HG02852 (cell line): ENCODE measurements around the gene RPL12.

Source experiments
- ATAC-seq: cut with Tn5 transposase; IDR thresholded peaks from one replicate; pipeline ENCODE4 v1.9.1; 2021; ENCODE audit warnings: mild to moderate bottlenecking, moderate library complexity; ENCODE audit not compliant: unreplicated experiment

Gene RPL12

DNA sequence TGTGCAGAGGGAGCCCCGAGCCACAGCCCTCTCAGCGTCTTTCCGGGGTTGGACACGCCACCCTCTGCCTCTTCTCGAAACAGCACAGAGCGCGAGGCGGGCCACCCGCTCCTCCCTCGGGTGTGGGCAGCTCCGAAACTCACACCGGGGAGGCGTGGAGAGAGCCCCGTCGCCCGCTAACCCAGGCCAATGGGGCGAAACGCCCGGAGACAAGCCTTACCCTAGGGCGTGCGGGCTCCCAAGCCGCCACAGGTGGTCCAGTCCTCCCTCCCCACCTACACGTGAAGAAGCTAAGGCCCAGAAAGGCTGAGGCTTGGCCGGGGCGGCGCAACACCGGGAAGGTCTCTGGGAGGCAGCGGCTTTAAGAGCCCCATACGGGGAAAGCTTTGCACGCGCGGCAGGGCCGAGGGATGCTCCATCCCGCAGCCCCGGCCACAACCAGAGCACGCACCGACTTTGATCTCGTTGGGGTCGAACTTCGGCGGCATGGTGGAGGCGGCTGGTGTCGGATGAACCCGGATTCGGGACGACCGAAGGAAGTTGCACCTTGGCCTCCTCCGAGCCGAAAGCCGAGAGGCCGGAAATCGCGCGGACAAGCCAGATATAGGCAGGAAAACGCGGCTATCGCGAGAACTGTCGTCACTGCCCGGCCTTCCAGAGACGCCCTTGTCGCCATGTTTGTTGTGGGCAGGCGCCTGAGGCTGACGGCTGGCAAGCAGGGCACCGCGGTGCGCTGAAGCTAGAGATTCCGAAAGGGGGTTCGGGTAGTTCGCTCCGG is at the start of gene RPL12, which contains the start of gene LRSAM1:
Gene RPL12, minus strand, starts transcription at position 577 of the 778 bp plus-strand sequence. Its CDS starts 89 bp downstream, at position 488.
Gene LRSAM1, plus strand, starts transcription at position 681 of the 778 bp plus-strand sequence. CDS start 3,018 bp downstream, outside the sequence.
- ATAC-seq: peak; percentile 69

DNA sequence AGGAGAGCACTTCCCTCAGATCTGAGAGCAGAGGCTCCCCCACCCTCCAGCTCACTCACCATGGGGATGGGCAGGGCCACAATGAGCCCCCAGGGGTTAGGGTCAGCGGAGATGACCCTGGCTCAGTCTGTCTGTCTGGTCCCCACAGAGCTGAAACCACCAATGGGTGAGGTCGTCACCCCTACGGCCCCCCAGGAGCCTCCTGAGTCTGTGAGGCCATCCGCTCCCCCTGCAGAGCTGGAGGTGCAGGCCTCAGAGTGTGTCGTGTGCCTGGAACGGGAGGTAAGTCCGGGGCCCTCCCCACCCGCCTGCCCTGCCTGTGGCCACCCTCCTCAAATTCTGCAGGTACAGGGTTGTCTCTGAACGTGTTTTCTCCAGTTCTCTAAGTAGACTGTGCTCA is 49.7 kb upstream of the RPL12 start:
- ATAC-seq: no peak

DNA sequence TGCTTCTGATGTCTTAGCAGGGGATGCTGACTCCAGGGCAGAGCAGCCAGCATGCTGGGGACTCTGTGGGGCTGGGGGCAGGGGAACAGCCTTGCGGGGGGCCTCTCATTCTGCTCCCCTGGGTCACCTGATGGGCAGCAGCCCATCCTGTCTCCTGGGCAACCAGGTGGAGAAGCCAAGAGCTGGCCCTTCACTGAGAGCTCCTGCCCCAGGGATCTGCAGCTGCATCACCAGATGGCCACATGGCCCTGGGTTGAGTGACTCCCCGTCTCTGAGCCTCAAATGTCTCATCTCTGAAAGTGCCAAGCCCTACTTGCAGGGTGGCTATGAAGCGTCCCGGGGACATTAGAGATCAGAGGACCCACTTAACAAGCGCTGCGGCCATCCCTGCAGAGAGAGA is 49.2 kb upstream of the RPL12 start:
- no peak for ATAC-seq

DNA sequence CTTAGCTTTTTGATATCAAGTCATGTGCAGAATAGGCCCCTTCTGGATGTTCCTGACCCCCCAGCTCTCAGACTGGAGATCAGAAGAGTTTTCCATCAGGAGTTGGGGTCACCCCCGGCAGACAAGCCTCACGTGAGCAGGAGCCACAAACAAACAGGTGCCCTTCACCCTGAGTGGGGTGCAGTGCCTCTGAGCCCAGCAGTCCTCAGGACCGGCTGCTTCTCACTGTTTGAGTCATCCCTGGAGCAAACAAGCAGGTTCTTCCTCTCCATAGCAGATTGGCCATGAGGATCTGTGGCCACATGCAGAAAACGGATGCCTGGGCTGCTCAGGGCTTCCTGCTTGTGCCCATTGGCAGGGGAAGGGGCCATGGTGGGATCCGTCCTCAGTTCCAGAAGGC is 47.1 kb upstream of the RPL12 start:
- ATAC-seq: no peak

DNA sequence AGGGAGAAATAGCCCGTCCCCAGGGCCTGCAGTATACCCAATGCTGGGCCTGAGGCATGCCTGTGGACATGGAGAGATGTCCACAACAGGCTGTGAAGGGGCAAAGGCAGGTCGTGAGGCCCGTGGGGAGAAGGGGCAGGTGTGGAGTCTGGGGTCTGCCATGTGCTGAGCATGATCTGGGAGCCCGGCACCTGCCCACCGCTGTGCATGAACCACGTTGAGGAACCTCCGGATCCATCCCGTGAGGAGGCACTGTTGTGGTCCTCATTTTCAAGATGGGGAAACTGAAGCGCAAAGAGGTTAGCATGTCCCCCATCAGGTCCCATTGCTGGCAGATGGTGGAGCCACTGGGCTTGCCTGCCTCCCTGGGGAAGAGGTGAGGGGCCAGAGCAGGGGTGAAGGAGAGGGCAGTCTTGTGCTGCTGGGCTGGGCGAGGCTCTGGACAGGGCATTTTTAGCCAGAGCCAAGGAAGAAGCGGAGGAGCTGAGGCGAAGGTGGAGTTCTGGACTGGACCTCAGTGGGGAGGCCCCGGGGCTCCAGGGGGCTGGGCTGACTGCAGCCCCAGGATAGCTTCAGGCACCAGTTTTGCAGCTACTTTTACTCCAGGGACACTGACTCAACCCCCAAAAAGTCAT is 46.6 kb upstream of the RPL12 start:
- no peak for ATAC-seq

DNA sequence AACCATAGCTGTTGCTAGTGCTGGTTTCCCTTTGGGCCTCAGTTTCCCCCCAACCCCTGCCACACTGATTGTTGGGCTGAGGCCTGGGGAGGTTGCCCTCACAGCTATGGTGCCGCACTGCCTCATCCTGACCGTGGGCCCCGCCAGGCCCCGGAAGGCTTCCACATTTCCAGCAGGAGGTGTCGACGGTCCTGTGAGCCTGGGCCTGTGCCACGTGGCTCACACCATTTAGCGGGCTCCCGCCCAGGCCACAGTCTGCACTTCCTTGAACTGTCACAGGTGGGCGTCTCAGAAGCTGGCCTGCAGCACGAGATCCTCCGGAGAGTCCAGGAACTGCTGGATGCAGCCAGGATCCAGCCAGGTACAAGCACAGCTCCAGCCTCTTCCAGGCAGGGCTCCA is 45.8 kb upstream of the RPL12 start:
- no peak for ATAC-seq

GRCh38 chr9:127495884-127496555 is 44.8 kb upstream of the RPL12 start:
- no peak for ATAC-seq

DNA sequence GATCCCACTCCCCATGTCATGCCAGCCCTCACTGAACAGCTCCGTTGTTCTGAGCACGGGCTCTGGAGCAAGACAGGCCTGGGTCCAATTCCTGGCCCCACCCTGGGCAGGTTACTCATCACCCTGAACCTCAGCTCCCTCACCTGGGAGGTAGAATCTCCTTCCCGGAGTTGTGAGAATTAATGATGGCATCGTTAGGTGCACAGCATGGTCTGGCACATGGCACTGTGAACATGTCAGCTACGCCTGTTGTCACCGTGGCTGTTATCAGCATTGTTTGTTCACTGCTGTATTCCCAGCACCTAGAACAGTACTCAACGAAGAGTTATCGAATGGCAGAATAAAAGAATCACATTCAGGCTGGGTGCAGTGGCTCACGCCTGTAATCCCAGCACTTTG is 43.1 kb upstream of the RPL12 start:
- ATAC-seq: no peak

GRCh38 chr9:127493592-127494303 is 42.5 kb upstream of the RPL12 start:
- no peak for ATAC-seq

- no peak for ATAC-seq
These were observed 41.4 kb upstream of the RPL12 start for GRCh38 chr9:127492616-127493015.

DNA sequence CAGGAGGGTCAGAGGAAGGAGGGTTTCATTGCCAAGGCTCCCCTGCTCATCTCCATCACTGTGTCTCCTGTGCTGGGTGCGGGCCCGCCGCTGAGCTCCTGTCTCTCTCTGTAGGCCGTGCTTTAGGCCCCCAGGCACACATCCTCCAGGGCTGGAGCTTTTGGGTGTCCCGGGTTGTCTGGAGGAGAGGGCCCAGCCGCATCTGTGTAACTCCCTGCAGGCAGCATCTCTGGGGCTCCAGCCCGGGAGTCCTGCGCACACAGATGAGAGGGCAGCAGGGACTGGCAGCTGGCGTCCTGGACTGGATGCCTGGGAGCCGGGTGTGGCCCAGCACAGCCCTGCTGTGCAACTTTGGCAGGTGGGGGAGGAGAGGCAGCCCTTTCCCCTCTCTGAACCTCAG is 40.3 kb upstream of the RPL12 start:
- no peak for ATAC-seq

DNA sequence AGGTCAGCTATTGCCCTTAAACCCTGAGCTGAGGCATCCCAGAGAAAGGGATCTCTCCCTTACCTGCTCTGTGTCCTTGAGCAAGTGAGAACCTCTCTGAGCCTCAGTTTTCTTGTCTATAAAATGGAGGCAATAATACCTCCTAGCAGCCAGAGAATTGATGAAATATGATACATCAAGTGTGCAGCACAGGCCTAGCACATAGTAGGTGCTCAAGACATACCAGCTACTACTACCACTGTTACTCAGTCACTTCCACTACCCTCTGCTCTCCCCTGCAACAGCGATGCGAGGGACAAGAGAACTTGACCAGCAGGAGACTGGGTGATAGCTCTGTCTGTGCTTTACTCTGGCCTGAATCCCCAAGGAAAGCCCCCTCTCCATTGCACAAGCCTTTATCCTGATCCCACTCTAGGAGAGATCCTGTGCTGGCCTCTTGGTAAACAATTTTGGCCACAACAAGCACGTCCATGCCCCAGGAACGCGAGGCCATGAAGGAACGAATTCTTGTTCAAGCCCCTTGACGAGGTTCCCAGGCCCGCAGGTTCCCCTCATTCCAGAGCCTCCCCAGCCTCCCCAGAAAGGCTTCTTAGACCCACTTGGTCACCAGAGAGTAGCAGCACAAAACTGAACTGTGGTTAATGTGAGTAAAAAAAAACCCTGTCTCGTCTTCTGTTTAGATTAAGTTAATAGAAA is 39.5 kb upstream of the RPL12 start:
- no peak for ATAC-seq

- ATAC-seq: no peak
These were observed 38.4 kb upstream of the RPL12 start for GRCh38 chr9:127489471-127490115.

DNA sequence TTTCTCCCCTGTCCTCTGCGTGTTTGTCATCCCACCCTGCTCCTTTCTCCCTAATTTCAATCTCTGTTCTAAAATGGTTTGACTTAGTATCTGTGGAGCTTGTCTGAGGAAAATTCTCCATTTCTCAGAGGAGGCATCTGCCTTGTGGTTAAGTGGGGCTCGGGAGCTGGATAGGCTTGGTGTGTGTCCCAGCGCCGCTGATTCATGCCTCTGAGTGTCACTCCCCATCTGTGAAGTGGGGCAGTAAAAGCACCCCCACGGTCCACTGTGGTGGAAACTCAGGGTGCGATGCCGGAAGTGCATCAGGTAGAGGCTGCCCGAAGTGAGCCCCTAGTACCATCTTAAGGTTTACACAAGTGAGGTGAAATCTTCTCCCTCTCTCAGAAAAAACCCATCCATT is 37.7 kb upstream of the RPL12 start:
- ATAC-seq: no peak

- no peak for ATAC-seq
These were observed 34.8 kb upstream of the RPL12 start for GRCh38 chr9:127485995-127486394.

DNA sequence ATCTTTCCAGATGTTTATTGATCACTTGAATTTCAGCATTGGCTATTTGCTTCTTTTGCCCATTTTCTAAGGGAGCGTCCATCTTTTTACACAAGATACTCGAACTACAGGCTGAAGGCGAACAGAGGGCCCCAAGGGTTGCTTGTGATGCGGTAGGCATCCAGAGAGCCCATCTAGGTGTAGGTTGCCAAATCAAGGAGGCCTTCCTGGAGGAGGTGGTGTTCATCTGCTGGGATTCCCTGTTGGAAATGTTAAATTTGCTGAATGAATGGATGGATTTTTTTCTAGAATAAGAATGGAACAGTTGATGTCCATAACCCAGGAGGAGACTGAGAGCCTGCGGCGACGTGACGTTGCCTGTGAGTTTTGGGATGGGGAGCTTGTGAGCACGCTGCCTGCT is 31.5 kb upstream of the RPL12 start:
- ATAC-seq: no peak

DNA sequence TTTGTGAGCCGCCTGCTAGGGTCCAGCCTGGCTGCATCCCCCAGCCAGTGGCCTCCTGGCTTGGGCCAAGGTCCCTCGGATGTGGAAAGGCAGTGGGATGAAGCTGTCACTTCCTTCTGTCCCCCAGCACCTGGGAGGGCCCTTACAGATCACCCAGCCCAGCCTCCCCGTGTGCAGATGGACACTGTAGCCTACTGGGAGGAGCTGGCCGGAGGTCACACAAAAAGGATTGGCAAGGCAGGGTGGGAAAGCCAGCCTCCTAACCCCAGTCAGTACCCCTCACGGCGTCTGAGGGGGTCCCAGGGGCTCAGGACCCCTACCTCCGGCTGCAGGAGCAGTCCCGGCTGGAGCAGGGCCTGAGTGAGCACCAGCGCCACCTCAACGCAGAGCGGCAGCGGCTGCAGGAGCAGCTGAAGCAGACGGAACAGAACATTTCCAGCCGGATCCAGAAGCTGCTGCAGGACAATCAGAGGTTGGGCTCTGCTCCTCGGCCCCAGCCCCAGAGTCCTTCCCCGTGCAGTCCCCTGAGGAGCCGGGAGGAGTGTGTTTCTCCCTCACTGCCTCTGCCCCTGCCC is 28.4 kb upstream of the RPL12 start:
- no peak for ATAC-seq

- no peak for ATAC-seq
These were observed 23.4 kb upstream of the RPL12 start for GRCh38 chr9:127474592-127474991.

DNA sequence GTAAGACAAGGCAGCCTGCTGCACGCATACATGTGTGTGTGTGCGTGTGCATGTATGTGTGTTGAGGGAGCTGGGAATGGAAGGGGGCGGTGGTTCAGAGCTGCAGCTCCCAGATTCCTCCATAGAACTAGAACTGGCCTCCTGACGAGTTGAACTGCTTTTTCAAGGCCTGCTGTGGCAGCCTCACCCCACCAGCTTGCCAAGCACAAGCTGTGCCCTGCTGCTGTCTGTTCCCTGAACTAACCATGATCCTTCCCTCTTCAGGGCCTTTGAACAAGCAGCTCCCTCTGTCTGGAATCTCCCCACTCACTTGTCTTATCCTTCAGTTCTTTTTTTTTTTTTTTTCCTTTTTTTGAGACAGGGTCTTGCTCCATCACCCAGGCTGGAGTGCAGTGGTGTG is 22.7 kb upstream of the RPL12 start:
- no peak for ATAC-seq

GRCh38 chr9:127473501-127473900 is 22.3 kb upstream of the RPL12 start:
- no peak for ATAC-seq
